Measurements from ENCODE around the gene ERC1. TPM values are rescaled to one million over a fixed set of nuclear protein-coding genes. Genes with fewer than 3 reads are reported as not detected.

The ERC1 gene
- total and polyA plus RNA-seq, 9 of the 15 experiments (the other 6 are each of a cell fraction or from before 2014, with no cell fraction given), result 0.74 to 11.8 (median 4.8) TPM

- TF ChIP-seq ZNF311 (CRISPR knock-in tag; IDR thresholded peaks at IDR 0.05) (no peak), GTF2B (IDR thresholded peaks at IDR 0.05; ENCODE audit: extremely low read depth, insufficient read length) (no peak), ILF3 (IDR thresholded peaks at IDR 0.05; ENCODE audit: borderline replicate concordance) (no peak), NONO (IDR thresholded peaks at IDR 0.05; ENCODE audit: low read depth in 2 of 2, low read length in 1 of 2) (no peak), NR2C1 (IDR thresholded peaks at IDR 0.05) (no peak), NR2C1 (tag; IDR thresholded peaks at IDR 0.05) (no peak), GTF2F1 (IDR thresholded peaks at IDR 0.05; ENCODE audit: low read depth, low read length) (no peak), DPF2 (IDR thresholded peaks at IDR 0.05) (no peak), RB1 (IDR thresholded peaks at IDR 0.05; ENCODE audit: low read depth) (no peak), ZNF830 (CRISPR knock-in tag; IDR thresholded peaks at IDR 0.05) (no peak)
- intact Hi-C loops (cut with micrococcal nuclease) (no loop called here), in situ Hi-C loops (cut with MboI) (no loop called here)
- ChIA-PET CTCF (ENCODE audit: low intra/inter-chr PET ratio) (no interaction called here), POLR2A (no interaction called here)
- H3K9ac ChIP-seq (ENCODE audit: insufficient read depth in 1 of 2, low read depth in 2 of 2, low read length in 2 of 2), result no peak overlapping the region; a peak in 1 of 4 replicates
- FAIRE-seq (no peak), ATAC-seq (no peak), DNase-seq (ENCODE audit: extremely low read depth in 1 of 4, low spot score in 3 of 4) (no peak)
- H2AFZ ChIP-seq (ENCODE audit: low read depth, low read length), result no peak overlapping the region
- peaks cover 5% of the 10 kb centered on the region; the same call in 1 of the 3 replicates for H3K79me2 ChIP-seq (ENCODE audit: control insufficient read depth, insufficient read depth, low read length)
- H3K36me3 ChIP-seq (ENCODE audit: control insufficient read depth, insufficient read depth, low read length), result no peaks in the 10 kb centered on the region
- 63% methylated on average over 14 of the region's 14 CpGs for WGBS (ENCODE audit: insufficient coverage, low coverage, missing lambda C conversion rate)
- H3K4me3 ChIP-seq, result no peak overlapping the region
- peaks cover 10 to 36% of the 10 kb centered on the region in 2 experiments; a peak in 4 of 5 replicates for H3K4me1 ChIP-seq (replicated peaks in 1 of 2; ENCODE audit: control insufficient read depth in 2 of 2, insufficient read depth in 2 of 2, low read length in 2 of 2)
- no peaks in the 10 kb centered on the region for H3K9me3 ChIP-seq (replicated peaks; ENCODE audit: control insufficient read depth, insufficient read depth, low read depth, low read length)
- no peak overlapping the region for H3K27ac ChIP-seq (ENCODE audit: extremely low read depth, low read depth, low read length)
- no peak overlapping the region for H3K4me2 ChIP-seq (ENCODE audit: insufficient read depth, low read length)
- no TSS peak for BruUV-seq (replicated peaks)
- H3K9me1 ChIP-seq (ENCODE audit: control insufficient read depth, insufficient read depth, low read length), result no peaks in the 10 kb centered on the region
- no peaks in the 10 kb centered on the region for H3K27me3 ChIP-seq (ENCODE audit: control insufficient read depth in 2 of 2, insufficient read depth in 2 of 2, low read length in 2 of 2)
- H4K20me1 ChIP-seq (replicated peaks; ENCODE audit: control insufficient read depth, insufficient read depth, low read length), result no peaks in the 10 kb centered on the region
Measured at GRCh38 chr12:1504895-1505311, 513.9 kb downstream of the ERC1 start.

Measured in K562 (cell line).